CD14-positive monocyte (primary cell): ENCODE measurements around the gene RER1. TPM values are rescaled to one million over a fixed set of nuclear protein-coding genes. Genes with fewer than 3 reads are reported as not detected.

ENCODE experiments used
- DNase-seq, 3 donors: peaks; one replicate each; pipeline ENCODE4 v3.0.0-alpha.2; 2011 to 2022
- H2AFZ ChIP-seq: 2 replicates; pipeline ENCODE4 v1.6.0; 2012; ENCODE audit warnings: mild to moderate bottlenecking, low read depth, low read length, inconsistent platforms; ENCODE audit not compliant: insufficient read depth, poor library complexity, severe bottlenecking
- H3K27ac ChIP-seq, 2 donors: 1 replicate in 1 of 2; 2 replicates in 1 of 2; pipeline ENCODE4 v1.5.1; 2012 to 2013; ENCODE audit warnings: low read length in 2 of 2, control low read depth in 1 of 2, inconsistent platforms in 1 of 2, low read depth in 1 of 2, mild to moderate bottlenecking in 1 of 2
- H3K27me3 ChIP-seq, 2 donors: one replicate each; pipeline versions ENCODE4 v1.6.0 to v1.6.1; 2011 to 2013; ENCODE audit warnings: low read length in 2 of 2; ENCODE audit not compliant: control insufficient read depth in 2 of 2, insufficient read depth in 2 of 2
- H3K36me3 ChIP-seq, 2 donors: replicated peaks in 1 of 2; 1 replicate in 1 of 2; 2 replicates in 1 of 2; pipeline versions ENCODE4 v1.5.1 to v1.6.1; 2012 to 2013; ENCODE audit warnings: low read length in 2 of 2, control low read depth in 1 of 2, inconsistent platforms in 1 of 2, mild to moderate bottlenecking in 1 of 2; ENCODE audit not compliant: insufficient read depth in 2 of 2, control insufficient read depth in 1 of 2
- H3K4me1 ChIP-seq, 2 donors: 1 replicate in 1 of 2; 2 replicates in 1 of 2; pipeline versions ENCODE4 v1.5.1 to v1.6.1; 2012 to 2013; ENCODE audit warnings: low read length in 2 of 2, control low read depth in 1 of 2, inconsistent platforms in 1 of 2, mild to moderate bottlenecking in 1 of 2, moderate library complexity in 1 of 2; ENCODE audit not compliant: insufficient read depth in 2 of 2, control insufficient read depth in 1 of 2
- H3K4me2 ChIP-seq: replicated peaks from 2 replicates; pipeline ENCODE3; 2012; ENCODE audit warnings: low read length, moderate library complexity, mild to moderate bottlenecking; ENCODE audit not compliant: poor library complexity, severe bottlenecking; ENCODE audit errors: extremely low read depth
- H3K4me3 ChIP-seq, 3 experiments: fragments of 200-600 bp in 1 of 3; sonication (generic) in 1 of 3; replicated peaks in 1 of 3; 1 replicate in 2 of 3; 2 replicates in 1 of 3; pipeline ENCODE4 v1.5.1; 2011 to 2013; ENCODE audit warnings: low read length in 3 of 3, mild to moderate bottlenecking in 3 of 3, control low read depth in 2 of 3, low read depth in 2 of 3, inconsistent platforms in 1 of 3, moderate library complexity in 1 of 3
- H3K79me2 ChIP-seq: 2 replicates; pipeline ENCODE4 v1.6.0; 2012; ENCODE audit warnings: mild to moderate bottlenecking, control low read depth, inconsistent platforms, low read length, moderate library complexity; ENCODE audit not compliant: insufficient read depth
- H3K9ac ChIP-seq: 2 replicates; pipeline ENCODE4 v1.6.0; 2017; ENCODE audit warnings: low read length, mild to moderate bottlenecking; ENCODE audit not compliant: insufficient read depth, poor library complexity, severe bottlenecking
- H3K9me3 ChIP-seq, 2 donors: replicated peaks in 1 of 2; 1 replicate in 1 of 2; 2 replicates in 1 of 2; pipeline versions ENCODE4 v1.5.1 to v1.6.1; 2012 to 2013; ENCODE audit warnings: low read length in 2 of 2, control low read depth in 1 of 2; ENCODE audit not compliant: control insufficient read depth in 1 of 2, insufficient read depth in 1 of 2
- H4K20me1 ChIP-seq: 2 replicates; pipeline ENCODE4 v1.6.0; 2012; ENCODE audit warnings: mild to moderate bottlenecking, low read length, control low read depth, moderate library complexity; ENCODE audit not compliant: insufficient read depth
- H3K27ac Mint-ChIP-seq, 7 donors: one replicate each; pipeline ENCODE4 v1.8.0; 2020; ENCODE audit warnings: mild to moderate bottlenecking in 7 of 7, mixed read lengths in 7 of 7, moderate library complexity in 6 of 7, inconsistent platforms in 2 of 7
- H3K27me3 Mint-ChIP-seq, 3 donors: one replicate each; pipeline ENCODE4 v1.8.0; 2021 to 2022; ENCODE audit warnings: low read depth in 3 of 3, mild to moderate bottlenecking in 3 of 3, mixed read lengths in 3 of 3, moderate library complexity in 3 of 3, inconsistent platforms in 1 of 3
- H3K36me3 Mint-ChIP-seq, 2 donors: one replicate each; pipeline ENCODE4 v1.8.0; 2020; ENCODE audit warnings: mixed read lengths in 2 of 2, inconsistent platforms in 1 of 2, mild to moderate bottlenecking in 1 of 2
- H3K4me1 Mint-ChIP-seq: one replicate; pipeline ENCODE4 v1.8.0; 2020; ENCODE audit warnings: mild to moderate bottlenecking, mixed read lengths
- H3K4me3 Mint-ChIP-seq, 2 donors: one replicate each; pipeline ENCODE4 v1.8.0; 2020; ENCODE audit warnings: mild to moderate bottlenecking in 2 of 2, mixed read lengths in 2 of 2, moderate library complexity in 1 of 2
- H3K9me3 Mint-ChIP-seq, 7 donors: one replicate each; pipeline ENCODE4 v1.8.0; 2020 to 2022; ENCODE audit warnings: mixed read lengths in 7 of 7, mild to moderate bottlenecking in 6 of 7, moderate library complexity in 6 of 7, inconsistent platforms in 2 of 7
- WGBS: methylation state at CpG from one replicate; pipeline ENCODE4 v1.1.5; 2013; ENCODE audit warnings: missing lambda C conversion rate; ENCODE audit not compliant: insufficient coverage; 5-methylcytosine and 5-hydroxymethylcytosine counted together
- intact Hi-C, 2 donors: fragments of 100-400 bp; cut with micrococcal nuclease; formaldehyde crosslinking; loops; one replicate each; pipeline versions ENCODE4 v1.15.0 to v1.15.1; 2023
- polyA plus RNA-seq, 3 donors: library from polyadenylated mRNA; depleted of rRNA in 1 of 3; unstranded in 2 of 3; stranded (reverse) in 1 of 3; fragments of 300-500 nt in 2 of 3; fragments of >200 nt in 1 of 3; fragmentation: Illumina TruSeq in 2 of 3; gene quantifications; 1 replicate in 2 of 3; 2 replicates in 1 of 3; pipeline ENCODE4 v1.2.3, GENCODE V29; 2012 to 2021
- TF ChIP-seq, protein P1 (sequence below): fragments of 200-600 bp; IDR thresholded peaks from one replicate; pipeline ENCODE4 v1.8.0; 2022; ENCODE audit warnings: antibody characterized with exemption, mild to moderate bottlenecking

RER1 gene
- polyA plus RNA-seq, 3 donors = 98.3 to 235 (median 193) TPM

DNA sequence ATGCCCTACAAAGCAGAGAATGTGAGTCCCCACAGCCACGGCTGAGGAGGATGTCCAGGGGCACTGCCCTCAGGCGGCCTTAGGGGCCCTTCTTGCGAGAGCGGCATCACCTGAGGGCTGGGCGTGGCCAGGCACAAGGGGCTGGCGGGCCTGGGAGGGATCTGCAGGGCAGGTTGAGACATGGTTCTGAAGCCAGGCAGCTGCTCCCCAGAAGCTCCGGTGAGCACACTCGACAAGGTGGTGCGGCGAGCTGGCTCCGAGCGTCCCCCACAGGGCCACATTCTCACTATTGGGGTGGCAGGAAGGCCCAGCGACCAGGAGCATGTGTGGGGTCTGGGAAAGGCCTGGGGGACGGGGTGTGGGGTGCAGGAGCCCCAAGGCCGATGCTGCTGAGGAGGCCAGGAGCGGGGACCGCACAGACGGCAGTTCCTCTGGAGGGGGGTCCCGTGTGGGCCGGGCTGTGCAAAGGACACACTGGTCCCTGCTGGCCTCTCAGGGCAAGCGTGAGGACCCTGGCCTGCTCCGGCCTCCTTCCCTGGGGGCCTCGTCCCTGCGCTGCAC lies 47.4 kb upstream of the RER1 start:
- Histone ChIP-seq H3K4me3 (no peak overlapping the region), H2AFZ (no peak overlapping the region), H4K20me1 (no peaks in the 10 kb centered on the region), H3K27ac (no peak overlapping the region), H3K9ac (no peak overlapping the region), H3K4me2 (no peak overlapping the region), H3K79me2 (no peaks in the 10 kb centered on the region), H3K4me1 (no peaks in the 10 kb centered on the region), H3K27me3 (no peaks in the 10 kb centered on the region), H3K36me3 (no peaks in the 10 kb centered on the region), H3K9me3 (no peaks in the 10 kb centered on the region)
- H3K27ac Mint-ChIP-seq = no peak overlapping the region
- 96% methylated on average over 22 of the region's 24 CpGs for WGBS
- TF ChIP-seq, protein P1, sequence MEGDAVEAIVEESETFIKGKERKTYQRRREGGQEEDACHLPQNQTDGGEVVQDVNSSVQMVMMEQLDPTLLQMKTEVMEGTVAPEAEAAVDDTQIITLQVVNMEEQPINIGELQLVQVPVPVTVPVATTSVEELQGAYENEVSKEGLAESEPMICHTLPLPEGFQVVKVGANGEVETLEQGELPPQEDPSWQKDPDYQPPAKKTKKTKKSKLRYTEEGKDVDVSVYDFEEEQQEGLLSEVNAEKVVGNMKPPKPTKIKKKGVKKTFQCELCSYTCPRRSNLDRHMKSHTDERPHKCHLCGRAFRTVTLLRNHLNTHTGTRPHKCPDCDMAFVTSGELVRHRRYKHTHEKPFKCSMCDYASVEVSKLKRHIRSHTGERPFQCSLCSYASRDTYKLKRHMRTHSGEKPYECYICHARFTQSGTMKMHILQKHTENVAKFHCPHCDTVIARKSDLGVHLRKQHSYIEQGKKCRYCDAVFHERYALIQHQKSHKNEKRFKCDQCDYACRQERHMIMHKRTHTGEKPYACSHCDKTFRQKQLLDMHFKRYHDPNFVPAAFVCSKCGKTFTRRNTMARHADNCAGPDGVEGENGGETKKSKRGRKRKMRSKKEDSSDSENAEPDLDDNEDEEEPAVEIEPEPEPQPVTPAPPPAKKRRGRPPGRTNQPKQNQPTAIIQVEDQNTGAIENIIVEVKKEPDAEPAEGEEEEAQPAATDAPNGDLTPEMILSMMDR = no peak
- H3K4me3 Mint-ChIP-seq = no peak overlapping the region
- DNase-seq = no peak
- H3K36me3 Mint-ChIP-seq = no peaks in the 10 kb centered on the region
- no peaks in the 10 kb centered on the region for H3K4me1 Mint-ChIP-seq
- intact Hi-C loops = no loop called here
- peaks cover 1 to 4% (median 4%) of the 10 kb centered on the region in 3 donors for H3K27me3 Mint-ChIP-seq
- H3K9me3 Mint-ChIP-seq = peaks cover 0 to 1% (median 0%) of the 10 kb centered on the region in 7 donors

DNA sequence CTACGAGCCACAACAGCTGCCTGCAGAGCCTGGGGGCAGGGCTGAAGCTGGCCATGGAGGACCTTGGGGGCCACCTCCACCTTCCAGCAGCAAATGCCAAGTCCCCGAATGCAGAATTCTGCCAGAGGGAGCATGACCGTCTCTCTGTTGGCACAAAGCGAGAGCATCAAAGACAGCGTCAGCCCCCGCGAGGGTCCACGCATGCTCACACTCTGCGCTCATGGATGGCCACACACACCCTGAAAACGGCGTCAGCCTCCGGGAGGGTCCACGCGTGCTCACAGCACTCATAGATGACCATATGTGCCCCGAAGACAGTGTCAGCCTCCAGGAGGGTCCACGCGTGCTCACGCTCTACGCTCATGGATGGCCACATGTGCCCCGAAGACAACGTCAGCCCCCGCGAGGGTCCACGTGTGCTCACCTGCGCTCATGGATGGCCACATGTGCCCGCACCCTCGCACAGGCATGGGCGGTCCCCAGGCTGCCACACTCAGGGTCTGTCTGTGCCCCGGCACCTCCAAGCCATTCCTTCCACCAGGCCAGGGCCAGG lies 46.8 kb upstream of the RER1 start:
- 98% methylated on average over 29 of the region's 29 CpGs for WGBS
- Histone ChIP-seq H3K27ac (no peak overlapping the region), H3K9me3 (no peaks in the 10 kb centered on the region), H3K4me1 (no peaks in the 10 kb centered on the region), H2AFZ (no peak overlapping the region), H3K36me3 (no peaks in the 10 kb centered on the region), H3K4me3 (no peak overlapping the region), H3K79me2 (no peaks in the 10 kb centered on the region), H3K9ac (no peak overlapping the region), H4K20me1 (no peaks in the 10 kb centered on the region), H3K4me2 (no peak overlapping the region), H3K27me3 (no peaks in the 10 kb centered on the region)
- intact Hi-C loops = no loop called here
- TF ChIP-seq, protein P1 = no peak
- Mint-ChIP-seq H3K36me3 (no peaks in the 10 kb centered on the region), H3K27ac (no peak overlapping the region), H3K27me3 (peaks cover 1 to 5% (median 4%) of the 10 kb centered on the region in 3 donors), H3K4me3 (no peak overlapping the region), H3K4me1 (no peaks in the 10 kb centered on the region), H3K9me3 (peaks cover 0 to 1% (median 0%) of the 10 kb centered on the region in 7 donors)
- no peak for DNase-seq
